CD8-positive, alpha-beta memory T cell (primary cell): ENCODE measurements around the gene TPST2. TPM values are rescaled to one million over a fixed set of nuclear protein-coding genes. Genes with fewer than 3 reads are reported as not detected.

Source experiments
- CTCF ChIA-PET: fragments of 350-600 bp; sonication (Branson Sonifier 250); formaldehyde crosslinking; loops from one replicate; lab custom pipeline; 2021; ENCODE audit warnings: antibody characterized with exemption; lab: Charles Lee
- POLR2A ChIA-PET: fragments of 350-600 bp; sonication (Branson Sonifier 250); formaldehyde crosslinking; loops from one replicate; lab custom pipeline; 2021; ENCODE audit warnings: antibody characterized with exemption; lab: Charles Lee
- DNase-seq, 5 donors: peaks; one replicate each; pipeline versions ENCODE4 v3.0.0 to v3.0.0-alpha.2; 2020 to 2022; ENCODE audit warnings: mixed read lengths in 1 of 5
- H3K27ac ChIP-seq: one replicate; pipeline ENCODE4 v1.7.0; 2013; ENCODE audit warnings: low read depth, mild to moderate bottlenecking, low read length, moderate library complexity
- H3K27me3 ChIP-seq: 2 replicates; pipeline ENCODE4 v1.7.0; 2013; ENCODE audit warnings: low read length, mild to moderate bottlenecking; ENCODE audit not compliant: insufficient read depth, poor library complexity, severe bottlenecking
- H3K36me3 ChIP-seq: 2 replicates; pipeline ENCODE4 v1.7.0; 2013; ENCODE audit warnings: mild to moderate bottlenecking, low read length, moderate library complexity; ENCODE audit not compliant: insufficient read depth
- H3K4me1 ChIP-seq: 2 replicates; pipeline ENCODE4 v1.7.0; 2013; ENCODE audit warnings: mild to moderate bottlenecking, low read length, moderate library complexity; ENCODE audit not compliant: insufficient read depth
- H3K4me3 ChIP-seq: 2 replicates; pipeline ENCODE4 v1.7.0; 2013; ENCODE audit warnings: mild to moderate bottlenecking, low read length
- H3K9me3 ChIP-seq: 2 replicates; pipeline ENCODE4 v1.7.0; 2013; ENCODE audit warnings: mild to moderate bottlenecking, low read length
- H3K27ac Mint-ChIP-seq, 8 donors: one replicate each; pipeline ENCODE4 v1.8.0; 2020 to 2021; ENCODE audit warnings: mixed read lengths in 8 of 8, mild to moderate bottlenecking in 6 of 8, inconsistent platforms in 3 of 8, moderate library complexity in 3 of 8
- H3K27me3 Mint-ChIP-seq, 2 donors: one replicate each; pipeline ENCODE4 v1.8.0; 2020 to 2021; ENCODE audit warnings: mixed read lengths in 2 of 2, mild to moderate bottlenecking in 1 of 2, moderate library complexity in 1 of 2
- H3K36me3 Mint-ChIP-seq, 3 donors: one replicate each; pipeline ENCODE4 v1.8.0; 2020 to 2021; ENCODE audit warnings: mixed read lengths in 3 of 3, inconsistent platforms in 1 of 3, mild to moderate bottlenecking in 1 of 3
- H3K4me1 Mint-ChIP-seq, 3 donors: one replicate each; pipeline ENCODE4 v1.8.0; 2020 to 2021; ENCODE audit warnings: mixed read lengths in 3 of 3, inconsistent platforms in 1 of 3, mild to moderate bottlenecking in 1 of 3
- H3K4me3 Mint-ChIP-seq, 7 donors: one replicate each; pipeline ENCODE4 v1.8.0; 2020 to 2021; ENCODE audit warnings: mixed read lengths in 7 of 7, mild to moderate bottlenecking in 6 of 7, moderate library complexity in 4 of 7, inconsistent platforms in 2 of 7
- H3K9me3 Mint-ChIP-seq, 5 donors: one replicate each; pipeline ENCODE4 v1.8.0; 2020 to 2022; ENCODE audit warnings: mixed read lengths in 5 of 5, mild to moderate bottlenecking in 3 of 5, moderate library complexity in 2 of 5, inconsistent platforms in 1 of 5
- polyA plus RNA-seq: library from polyadenylated mRNA; unstranded; fragments of 300-500 nt; fragmentation: Illumina TruSeq; gene quantifications from one replicate; pipeline ENCODE4 v1.2.3, GENCODE V29; 2021
- total RNA-seq, 2 experiments: library from RNA; stranded (reverse); gene quantifications; one replicate each; pipeline ENCODE4 v1.2.3, GENCODE V29; 2021

Gene TPST2
- total and polyA plus RNA-seq, 3 experiments from 2014 or later, result 36.7 to 201 (median 37.3) TPM

DNA sequence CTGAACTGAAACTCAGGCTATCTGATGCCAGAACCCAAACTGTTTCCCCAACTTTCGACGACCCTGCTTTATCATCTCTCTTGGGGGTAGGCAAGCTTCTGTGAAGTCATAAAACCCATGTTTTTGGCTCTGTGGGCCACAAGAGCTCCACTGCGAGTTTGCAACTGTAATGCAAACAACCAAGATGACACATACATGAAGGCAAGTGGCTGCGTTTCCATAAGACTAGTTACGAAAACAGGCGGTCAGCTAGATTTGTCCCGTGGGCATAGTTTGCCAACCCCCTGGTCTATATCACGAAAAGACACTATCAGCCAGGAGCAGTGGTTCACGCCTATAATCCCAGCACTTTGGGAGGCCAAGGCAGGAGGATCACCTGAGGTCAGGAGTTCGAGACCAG, 37.5 kb downstream of the TPST2 start:
- no peak overlapping the region for H3K27ac ChIP-seq
- H3K9me3 ChIP-seq, result no peaks in the 10 kb centered on the region
- Mint-ChIP-seq H3K9me3 (no peaks in the 10 kb centered on the region), H3K27me3 (no peaks in the 10 kb centered on the region), H3K4me1 (peaks cover 46 to 85% (median 59%) of the 10 kb centered on the region in 3 donors), H3K36me3 (peaks cover 0 to 46% (median 3%) of the 10 kb centered on the region in 3 donors), H3K27ac (peak overlapping the region in 2 of 8 donors; percentile 17 to 54), H3K4me3 (no peak overlapping the region)
- no peaks in the 10 kb centered on the region for H3K4me1 ChIP-seq
- no peaks in the 10 kb centered on the region for H3K36me3 ChIP-seq
- no peaks in the 10 kb centered on the region for H3K27me3 ChIP-seq
- ChIA-PET CTCF (no interaction called here), POLR2A (no interaction called here)
- no peak overlapping the region for H3K4me3 ChIP-seq
- no peak for DNase-seq

DNA sequence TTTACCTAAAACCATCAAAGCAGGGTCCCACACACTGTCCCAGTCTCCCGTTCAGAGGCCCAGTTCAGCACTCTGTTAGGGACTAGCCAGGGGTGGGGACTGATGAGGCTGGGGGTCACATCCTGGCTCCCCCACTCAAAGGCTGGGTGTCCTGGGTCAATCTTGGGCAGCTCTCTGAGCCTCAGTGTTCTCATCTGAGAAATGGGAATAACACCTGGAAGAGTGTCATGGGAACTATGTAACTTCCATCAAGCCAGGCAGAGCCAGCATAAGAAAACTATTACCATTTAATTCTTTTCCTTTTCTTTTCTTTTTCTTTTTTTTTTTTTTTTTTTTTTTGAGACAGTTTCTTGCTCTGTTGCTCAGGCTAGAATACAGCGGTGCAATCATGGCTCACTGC, 38.4 kb downstream of the TPST2 start:
- CTCF ChIA-PET, result no interaction called here

DNA sequence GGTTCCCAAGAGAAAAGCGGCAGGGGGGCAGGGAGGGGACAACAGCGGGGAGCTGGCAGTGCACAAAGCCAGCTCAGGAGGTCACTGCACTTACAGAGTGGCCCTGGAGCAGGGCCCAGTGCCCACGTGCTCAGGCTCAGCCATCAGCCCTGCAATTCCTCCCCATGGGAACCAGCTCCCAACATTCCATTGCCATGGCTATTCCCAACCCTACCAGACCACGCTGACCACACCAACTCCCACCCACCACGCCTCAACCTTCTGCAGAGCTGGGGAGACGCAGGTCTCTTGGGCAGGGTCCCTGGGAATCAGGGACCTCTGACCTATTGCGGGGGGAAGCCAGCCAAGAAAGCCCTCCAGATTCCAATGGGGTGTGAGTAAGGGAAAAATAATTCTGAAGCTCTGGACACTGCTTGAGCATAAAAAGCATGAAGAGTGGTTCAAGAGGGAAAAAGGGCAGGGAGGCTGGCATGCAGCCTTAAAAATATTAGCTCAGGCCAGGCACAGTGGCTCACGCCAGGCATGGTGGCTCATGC, 39.4 kb downstream of the TPST2 start:
- Mint-ChIP-seq H3K4me1 (peaks cover 53 to 84% (median 64%) of the 10 kb centered on the region in 3 donors), H3K9me3 (no peaks in the 10 kb centered on the region), H3K27ac (peak overlapping the region in 6 of 8 donors; percentile 13 to 75 (median 34)), H3K36me3 (peaks cover 0 to 46% (median 8%) of the 10 kb centered on the region in 3 donors), H3K27me3 (no peaks in the 10 kb centered on the region), H3K4me3 (no peak overlapping the region)
- Histone ChIP-seq H3K27ac (no peak overlapping the region), H3K36me3 (no peaks in the 10 kb centered on the region), H3K4me3 (no peak overlapping the region), H3K4me1 (no peaks in the 10 kb centered on the region), H3K27me3 (no peaks in the 10 kb centered on the region), H3K9me3 (no peaks in the 10 kb centered on the region)
- DNase-seq, result no peak
- ChIA-PET CTCF (no interaction called here), POLR2A (no interaction called here)

More for the DNA sequence above, 38.4 kb downstream of the TPST2 start:
- H3K9me3 Mint-ChIP-seq, result no peaks in the 10 kb centered on the region
- Histone ChIP-seq H3K36me3 (no peaks in the 10 kb centered on the region), H3K9me3 (no peaks in the 10 kb centered on the region), H3K27me3 (no peaks in the 10 kb centered on the region), H3K27ac (no peak overlapping the region), H3K4me1 (no peaks in the 10 kb centered on the region), H3K4me3 (no peak overlapping the region)
- H3K4me3 Mint-ChIP-seq, result no peak overlapping the region
- peaks cover 47 to 85% (median 59%) of the 10 kb centered on the region in 3 donors for H3K4me1 Mint-ChIP-seq
- H3K27me3 Mint-ChIP-seq, result no peaks in the 10 kb centered on the region
- H3K27ac Mint-ChIP-seq, result peak overlapping the region in 5 of 8 donors; percentile 17 to 63 (median 55)
- POLR2A ChIA-PET, result no interaction called here
- no peak for DNase-seq
- peaks cover 0 to 47% (median 6%) of the 10 kb centered on the region in 3 donors for H3K36me3 Mint-ChIP-seq

DNA sequence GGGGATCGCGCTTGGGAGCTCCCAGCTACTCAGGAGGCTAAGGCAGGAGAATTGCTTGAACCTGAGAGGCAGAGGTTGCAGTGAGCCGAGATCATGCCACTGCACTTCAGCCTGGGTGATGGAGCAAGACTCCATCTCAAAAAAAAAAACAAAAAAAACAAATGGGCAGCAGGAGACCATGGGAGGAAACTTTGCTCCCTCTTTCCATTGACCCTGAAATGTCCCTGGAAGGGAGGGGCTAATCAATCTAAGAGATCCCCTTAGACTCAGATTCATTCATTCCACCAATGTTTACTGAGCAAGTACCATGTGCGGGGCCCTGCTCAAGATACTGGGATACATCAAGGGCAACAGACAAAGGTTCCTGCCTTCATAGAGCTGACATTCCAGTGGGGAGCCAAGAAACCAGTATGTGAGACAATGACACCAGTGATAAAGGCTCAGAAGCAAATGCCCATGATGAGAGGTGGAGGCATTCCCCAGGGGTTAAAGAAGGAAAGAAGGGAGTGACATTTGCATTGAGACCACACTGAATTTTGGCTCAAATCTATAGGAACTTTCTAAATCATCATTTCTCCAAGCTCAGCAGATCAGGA, 39.9 kb downstream of the TPST2 start:
- Histone ChIP-seq H3K9me3 (no peaks in the 10 kb centered on the region), H3K27me3 (no peaks in the 10 kb centered on the region), H3K4me3 (no peak overlapping the region), H3K27ac (no peak overlapping the region), H3K4me1 (no peaks in the 10 kb centered on the region), H3K36me3 (no peaks in the 10 kb centered on the region)
- Mint-ChIP-seq H3K27me3 (no peaks in the 10 kb centered on the region), H3K27ac (peak overlapping the region in 7 of 8 donors; percentile 13 to 85 (median 35)), H3K9me3 (no peaks in the 10 kb centered on the region), H3K36me3 (peaks cover 0 to 44% (median 8%) of the 10 kb centered on the region in 3 donors), H3K4me1 (peaks cover 56 to 82% (median 69%) of the 10 kb centered on the region in 3 donors), H3K4me3 (no peak overlapping the region)
- DNase-seq, result no peak
- ChIA-PET CTCF (no interaction called here), POLR2A (no interaction called here)

DNA sequence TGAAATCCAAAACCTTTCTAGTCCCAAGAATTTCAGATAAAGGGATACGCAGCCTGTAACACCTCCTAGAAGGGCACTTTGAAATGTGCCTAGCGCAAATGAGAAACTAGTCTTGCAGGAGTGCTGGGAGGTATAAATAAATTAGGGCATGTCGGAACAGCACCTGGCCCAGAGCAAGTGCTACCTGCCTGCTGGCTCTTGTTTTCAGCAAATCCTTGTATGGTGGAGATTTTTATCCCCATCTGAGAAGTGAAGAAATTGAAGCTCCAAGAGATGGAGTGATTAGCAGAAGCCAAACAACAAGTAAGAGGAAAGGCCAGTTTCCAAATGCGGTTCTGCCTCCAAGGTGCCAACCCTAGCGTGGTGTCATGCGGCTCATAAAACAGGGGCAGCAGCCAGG, 40.9 kb downstream of the TPST2 start:
- peaks cover 5% of the 10 kb centered on the region for H3K4me1 ChIP-seq
- no peaks in the 10 kb centered on the region for H3K36me3 ChIP-seq
- no peak for DNase-seq
- peaks cover 55 to 79% (median 65%) of the 10 kb centered on the region in 3 donors for H3K4me1 Mint-ChIP-seq
- H3K27ac Mint-ChIP-seq, result peak overlapping the region in 4 of 8 donors; percentile 23 to 93 (median 58)
- no peaks in the 10 kb centered on the region for H3K9me3 Mint-ChIP-seq
- CTCF ChIA-PET, result no interaction called here
- peak overlapping the region in 1 of 7 donors; percentile 28 for H3K4me3 Mint-ChIP-seq
- no peak overlapping the region for H3K27ac ChIP-seq
- peaks cover 0 to 53% (median 8%) of the 10 kb centered on the region in 3 donors for H3K36me3 Mint-ChIP-seq
- H3K9me3 ChIP-seq, result no peaks in the 10 kb centered on the region
- no peaks in the 10 kb centered on the region for H3K27me3 Mint-ChIP-seq
- POLR2A ChIA-PET, result interaction anchor here (0.6 kb wide), 1 partner anchor 24 kb away, joined by 3 read pairs; no protein-coding TSS in a partner anchor
- no peak overlapping the region for H3K4me3 ChIP-seq
- H3K27me3 ChIP-seq, result no peaks in the 10 kb centered on the region

DNA sequence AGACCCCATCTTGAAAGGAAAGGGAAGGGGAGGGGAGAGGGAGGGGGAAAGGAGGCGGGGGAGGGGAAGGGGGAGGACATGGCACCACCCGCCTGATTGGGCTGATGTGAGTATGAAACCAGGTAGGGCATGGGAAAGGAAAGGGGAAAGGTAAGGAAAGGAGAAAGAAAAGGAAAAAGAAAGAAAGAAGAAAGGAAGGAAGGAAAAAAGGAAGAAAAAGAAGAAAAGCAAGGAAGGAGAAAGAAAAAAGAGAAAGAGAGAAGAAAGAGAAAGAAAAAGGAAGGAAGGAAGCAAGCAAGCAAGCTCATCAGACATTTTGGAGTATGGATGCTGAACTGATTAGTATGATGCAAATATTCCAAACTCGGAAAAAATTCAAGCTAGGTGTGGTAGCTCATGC, 41.6 kb downstream of the TPST2 start:
- peak overlapping the region in 3 of 8 donors; percentile 66 to 90 (median 86) for H3K27ac Mint-ChIP-seq
- no peaks in the 10 kb centered on the region for H3K9me3 Mint-ChIP-seq
- H3K27me3 Mint-ChIP-seq, result no peaks in the 10 kb centered on the region
- no peak overlapping the region for H3K4me3 Mint-ChIP-seq
- Histone ChIP-seq H3K4me3 (no peak overlapping the region), H3K4me1 (peaks cover 11% of the 10 kb centered on the region), H3K27ac (no peak overlapping the region), H3K27me3 (no peaks in the 10 kb centered on the region), H3K9me3 (no peaks in the 10 kb centered on the region), H3K36me3 (no peaks in the 10 kb centered on the region)
- ChIA-PET CTCF (interaction anchor here (1.0 kb wide), 1 partner anchor 9 kb away, joined by 3 read pairs; no protein-coding TSS in a partner anchor), POLR2A (no interaction called here)
- DNase-seq, result no peak
- H3K4me1 Mint-ChIP-seq, result peaks cover 57 to 79% (median 60%) of the 10 kb centered on the region in 3 donors
- H3K36me3 Mint-ChIP-seq, result peaks cover 0 to 57% (median 7%) of the 10 kb centered on the region in 3 donors

DNA sequence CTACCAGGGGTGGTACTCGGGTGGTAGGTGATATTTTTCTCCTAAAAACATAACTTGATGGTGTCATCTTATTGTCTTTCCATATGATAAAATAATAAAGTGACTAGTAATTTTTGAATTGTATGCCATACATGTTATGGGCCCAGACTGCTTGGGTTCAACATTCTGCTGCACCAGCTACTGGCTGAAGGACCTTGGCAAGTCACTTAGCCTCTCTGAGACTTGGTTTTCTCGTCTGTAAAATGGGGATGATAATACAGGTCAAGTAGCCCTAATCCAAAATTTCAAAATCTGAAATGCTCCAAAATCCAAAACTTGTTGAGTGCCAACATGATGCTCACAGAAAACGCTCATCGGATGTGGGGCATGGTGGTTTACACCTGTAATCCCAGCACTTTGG, 42.1 kb downstream of the TPST2 start:
- peak overlapping the region; percentile 66 to 95 (median 85) for H3K27ac Mint-ChIP-seq
- H3K36me3 ChIP-seq, result peaks cover 2% of the 10 kb centered on the region
- no peak for DNase-seq
- H3K4me1 ChIP-seq, result peaks cover 16% of the 10 kb centered on the region
- no peaks in the 10 kb centered on the region for H3K9me3 ChIP-seq
- H3K36me3 Mint-ChIP-seq, result peaks cover 0 to 62% (median 7%) of the 10 kb centered on the region in 3 donors
- peaks cover 57 to 79% (median 63%) of the 10 kb centered on the region in 3 donors for H3K4me1 Mint-ChIP-seq
- peak overlapping the region in 3 of 7 donors; percentile 20 to 63 (median 41) for H3K4me3 Mint-ChIP-seq
- H3K4me3 ChIP-seq, result no peak overlapping the region
- no peak overlapping the region for H3K27ac ChIP-seq
- no peaks in the 10 kb centered on the region for H3K27me3 ChIP-seq
- ChIA-PET POLR2A (interaction anchor here (0.5 kb wide), 1 partner anchor 92 kb away, joined by 3 read pairs; no protein-coding TSS in a partner anchor), CTCF (interaction anchor here (1.0 to 1.5 kb wide), 3 partner anchors 10 to 69 kb away, joined by 3 read pairs; no protein-coding TSS in a partner anchor)
- H3K27me3 Mint-ChIP-seq, result no peaks in the 10 kb centered on the region
- H3K9me3 Mint-ChIP-seq, result no peaks in the 10 kb centered on the region

DNA sequence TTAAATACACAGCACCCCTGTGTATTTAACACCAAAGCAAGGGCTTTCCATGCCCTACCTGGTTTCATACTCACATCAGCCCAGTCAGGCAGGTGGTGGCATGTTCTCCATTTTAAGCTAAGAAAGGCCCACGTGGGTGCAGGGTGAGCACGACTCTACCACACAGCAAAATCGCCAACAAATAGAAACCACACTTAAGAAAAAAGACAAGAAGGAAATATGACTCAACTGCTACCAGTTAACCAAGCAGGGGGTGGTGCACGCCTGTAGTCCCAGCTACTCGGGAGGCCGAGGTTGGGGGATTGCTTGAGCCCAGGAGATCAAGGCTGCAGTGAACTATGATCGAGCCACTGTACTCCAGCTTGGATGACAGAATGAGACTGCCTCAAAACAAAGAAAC, 42.5 kb downstream of the TPST2 start:
- H3K9me3 ChIP-seq, result no peaks in the 10 kb centered on the region
- peak in 1 of 5 donors; percentile 28 for DNase-seq
- H3K27me3 ChIP-seq, result no peaks in the 10 kb centered on the region
- H3K9me3 Mint-ChIP-seq, result no peaks in the 10 kb centered on the region
- no peaks in the 10 kb centered on the region for H3K27me3 Mint-ChIP-seq
- peaks cover 3% of the 10 kb centered on the region for H3K36me3 ChIP-seq
- H3K4me3 Mint-ChIP-seq, result peak overlapping the region in 4 of 7 donors; percentile 20 to 63 (median 38)
- H3K36me3 Mint-ChIP-seq, result peaks cover 0 to 66% (median 7%) of the 10 kb centered on the region in 3 donors
- H3K4me1 Mint-ChIP-seq, result peaks cover 61 to 82% (median 66%) of the 10 kb centered on the region in 3 donors
- H3K4me1 ChIP-seq, result peaks cover 19% of the 10 kb centered on the region
- ChIA-PET POLR2A (interaction anchor here (0.5 to 0.6 kb wide), 2 partner anchors 46 to 93 kb away, joined by 3 read pairs; no protein-coding TSS in a partner anchor), CTCF (interaction anchor here (1.0 to 1.5 kb wide), 3 partner anchors 10 to 69 kb away, joined by 3 read pairs; no protein-coding TSS in a partner anchor)
- peak overlapping the region; percentile 66 to 95 (median 87) for H3K27ac Mint-ChIP-seq
- H3K27ac ChIP-seq, result no peak overlapping the region
- no peak overlapping the region for H3K4me3 ChIP-seq
